A172 (cell line): ENCODE measurements around the gene GALNT14. TPM values are rescaled to one million over a fixed set of nuclear protein-coding genes. Genes with fewer than 3 reads are reported as not detected.

ENCODE experiments used
- DNase-seq: peaks from one replicate; pipeline ENCODE4 v3.0.0-alpha.2; 2015; ENCODE audit warnings: low spot score
- total RNA-seq: library from RNA; depleted of rRNA; stranded (reverse); fragments of >200 nt; shearing (Covaris generic); gene quantifications from 2 replicates; pipeline ENCODE4 v1.2.3, GENCODE V29; 2014

The GALNT14 gene
- total RNA-seq, 1 experiment from 2014 or later = not detected

GRCh38 chr2:30978854-30979253 is 159.4 kb downstream of the GALNT14 start:
- no peak for DNase-seq

- no peak for DNase-seq
These were observed 160.2 kb downstream of the GALNT14 start for GRCh38 chr2:30978044-30978443.

GRCh38 chr2:30975156-30975555 is 163.1 kb downstream of the GALNT14 start:
- DNase-seq = no peak

GRCh38 chr2:30974554-30974953 is 163.7 kb downstream of the GALNT14 start:
- no peak for DNase-seq

GRCh38 chr2:30974092-30974491 is 164.1 kb downstream of the GALNT14 start:
- DNase-seq = no peak

GRCh38 chr2:30971231-30972025 is 166.8 kb downstream of the GALNT14 start:
- no peak for DNase-seq

GRCh38 chr2:30968660-30969397 is 169.4 kb downstream of the GALNT14 start:
- DNase-seq = no peak

- no peak for DNase-seq
These were observed 171.5 kb downstream of the GALNT14 start for GRCh38 chr2:30966786-30967185.

GRCh38 chr2:30965022-30965531 is 173.2 kb downstream of the GALNT14 start:
- DNase-seq = no peak

GRCh38 chr2:30964334-30965005 is 173.8 kb downstream of the GALNT14 start:
- no peak for DNase-seq

GRCh38 chr2:30963184-30963583 is 175.1 kb downstream of the GALNT14 start:
- DNase-seq = no peak

GRCh38 chr2:30960213-30960612 is 178.0 kb downstream of the GALNT14 start:
- no peak for DNase-seq

- no peak for DNase-seq
These were observed 178.6 kb downstream of the GALNT14 start for GRCh38 chr2:30959653-30960052.

- peak; percentile 14 for DNase-seq
These were observed 179.3 kb downstream of the GALNT14 start for GRCh38 chr2:30958918-30959265.

GRCh38 chr2:30958193-30958917 is 179.9 kb downstream of the GALNT14 start:
- DNase-seq = no peak

GRCh38 chr2:30957591-30957990 is 180.6 kb downstream of the GALNT14 start:
- no peak for DNase-seq

- no peak for DNase-seq
These were observed 181.2 kb downstream of the GALNT14 start for GRCh38 chr2:30956995-30957394.

- no peak for DNase-seq
These were observed 182.6 kb downstream of the GALNT14 start for GRCh38 chr2:30955516-30956132.

- no peak for DNase-seq
These were observed 187.9 kb downstream of the GALNT14 start for GRCh38 chr2:30950339-30950738.

GRCh38 chr2:30949435-30949834 is 188.8 kb downstream of the GALNT14 start:
- no peak for DNase-seq

- DNase-seq = no peak
These were observed 189.4 kb downstream of the GALNT14 start for GRCh38 chr2:30948857-30949256.
